ENCODE measurements around the gene IL17C.
"Not testable (repeated sequence)": the region's sequence is repeated elsewhere in the genome, so short reads cannot be mapped to it uniquely, and the experiment has no call there.

The IL17C gene

GRCh38 chr16:88638323-88639230, at the start of gene IL17C:
Gene IL17C, plus strand, starts transcription at chr16:88638572. Its CDS starts 70 bp downstream, at chr16:88638642.
- DNase-seq: no peak

GRCh38 chr16:88588754-88589153, 49.6 kb upstream of the IL17C start:
- DNase-seq: no peak

- DNase-seq: no peak
Observed at GRCh38 chr16:88589441-88589840, 48.9 kb upstream of the IL17C start.

GRCh38 chr16:88591577-88592021, 46.8 kb upstream of the IL17C start:
- no peak for DNase-seq

GRCh38 chr16:88593061-88593460, 45.3 kb upstream of the IL17C start:
- no peak for DNase-seq

GRCh38 chr16:88593489-88593888, 44.9 kb upstream of the IL17C start:
- no peak for DNase-seq

- no peak for DNase-seq
Observed at GRCh38 chr16:88593910-88594309, 44.5 kb upstream of the IL17C start.

GRCh38 chr16:88595101-88595500, 43.3 kb upstream of the IL17C start:
- DNase-seq: no peak

GRCh38 chr16:88595921-88596320, 42.5 kb upstream of the IL17C start:
- no peak for DNase-seq

- DNase-seq: no peak
Observed at GRCh38 chr16:88596483-88596882, 41.9 kb upstream of the IL17C start.

- no peak for DNase-seq
Observed at GRCh38 chr16:88597856-88598491, 40.4 kb upstream of the IL17C start.

- DNase-seq: no peak
Observed at GRCh38 chr16:88599092-88599733, 39.2 kb upstream of the IL17C start.

GRCh38 chr16:88599825-88600538, 38.4 kb upstream of the IL17C start:
- DNase-seq: no peak

GRCh38 chr16:88600539-88600896, 37.9 kb upstream of the IL17C start:
- DNase-seq: no peak

- DNase-seq: no peak
Observed at GRCh38 chr16:88601313-88602036, 36.9 kb upstream of the IL17C start.

GRCh38 chr16:88602091-88602490, 36.3 kb upstream of the IL17C start:
- no peak for DNase-seq

- no peak for DNase-seq
Observed at GRCh38 chr16:88605186-88606147, 32.9 kb upstream of the IL17C start.

GRCh38 chr16:88606148-88606757, 32.1 kb upstream of the IL17C start:
- no peak for DNase-seq

GRCh38 chr16:88608076-88608475, 30.3 kb upstream of the IL17C start:
- no peak for DNase-seq

GRCh38 chr16:88609426-88609825, 28.9 kb upstream of the IL17C start:
- not testable (repeated sequence) for DNase-seq

- no peak for DNase-seq
Observed at GRCh38 chr16:88610080-88610479, 28.3 kb upstream of the IL17C start.
